Endothelial cell of umbilical vein (primary cell): ENCODE data around the gene HNRNPC.

Experiments used
- EZH2 ChIP-seq: IDR thresholded peaks from 2 replicates; pipeline ENCODE4 v1.6.1; 2012; ENCODE audit warnings: borderline replicate concordance, low read depth, mild to moderate bottlenecking, moderate library complexity, low read length, inconsistent platforms; ENCODE audit not compliant: severe bottlenecking
- GATA2 ChIP-seq: IDR thresholded peaks from 2 replicates; pipeline ENCODE4 v1.7.0; 2011; ENCODE audit warnings: low read depth, mild to moderate bottlenecking, moderate library complexity, mixed read lengths, low read length; ENCODE audit not compliant: insufficient read length, insufficient read depth
- TF ChIP-seq, protein P1 (sequence below), 2 donors: IDR thresholded peaks; 1 replicate in 1 of 2; 2 replicates in 1 of 2; pipeline ENCODE4 v1.5.1; 2011; ENCODE audit warnings: low read length in 2 of 2, mild to moderate bottlenecking in 2 of 2, moderate library complexity in 2 of 2, control low read depth in 1 of 2, inconsistent platforms in 1 of 2, low read depth in 1 of 2; ENCODE audit not compliant: insufficient read depth in 1 of 2; ENCODE audit errors: extremely low read depth in 1 of 2

DNA sequence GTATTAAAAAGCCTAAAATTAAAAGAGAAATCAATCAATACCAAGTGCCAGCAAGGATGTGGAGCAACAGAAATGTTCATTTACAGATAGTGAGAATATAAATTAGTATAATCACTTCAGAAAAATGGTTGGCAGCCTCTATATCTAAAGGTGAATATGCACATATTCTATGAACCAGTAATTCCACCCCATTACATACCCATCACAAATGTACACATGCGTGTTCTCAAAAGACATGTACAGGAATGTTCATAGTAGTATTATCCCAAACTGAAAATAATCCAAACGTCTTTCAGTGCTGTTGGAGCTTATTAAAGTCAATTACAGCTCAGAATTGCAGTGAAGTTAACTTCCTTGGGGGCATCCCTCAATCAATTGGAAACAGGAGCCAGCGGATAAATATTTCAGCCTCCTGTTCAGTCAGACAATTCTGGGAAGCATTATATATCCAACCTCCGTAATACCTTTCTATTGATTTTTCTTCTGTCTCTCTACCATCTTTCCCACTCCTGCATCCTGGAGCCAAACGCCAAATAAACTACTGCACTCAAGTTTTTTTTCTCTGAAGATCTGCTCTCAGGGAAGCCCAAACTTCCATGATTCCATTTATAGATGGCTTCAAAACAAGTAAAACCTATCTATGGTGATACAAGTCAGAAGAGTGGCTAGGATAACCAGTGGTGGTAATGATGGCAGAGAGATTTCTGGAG is 68.3 kb downstream of the HNRNPC start:
- TF ChIP-seq, protein P1, sequence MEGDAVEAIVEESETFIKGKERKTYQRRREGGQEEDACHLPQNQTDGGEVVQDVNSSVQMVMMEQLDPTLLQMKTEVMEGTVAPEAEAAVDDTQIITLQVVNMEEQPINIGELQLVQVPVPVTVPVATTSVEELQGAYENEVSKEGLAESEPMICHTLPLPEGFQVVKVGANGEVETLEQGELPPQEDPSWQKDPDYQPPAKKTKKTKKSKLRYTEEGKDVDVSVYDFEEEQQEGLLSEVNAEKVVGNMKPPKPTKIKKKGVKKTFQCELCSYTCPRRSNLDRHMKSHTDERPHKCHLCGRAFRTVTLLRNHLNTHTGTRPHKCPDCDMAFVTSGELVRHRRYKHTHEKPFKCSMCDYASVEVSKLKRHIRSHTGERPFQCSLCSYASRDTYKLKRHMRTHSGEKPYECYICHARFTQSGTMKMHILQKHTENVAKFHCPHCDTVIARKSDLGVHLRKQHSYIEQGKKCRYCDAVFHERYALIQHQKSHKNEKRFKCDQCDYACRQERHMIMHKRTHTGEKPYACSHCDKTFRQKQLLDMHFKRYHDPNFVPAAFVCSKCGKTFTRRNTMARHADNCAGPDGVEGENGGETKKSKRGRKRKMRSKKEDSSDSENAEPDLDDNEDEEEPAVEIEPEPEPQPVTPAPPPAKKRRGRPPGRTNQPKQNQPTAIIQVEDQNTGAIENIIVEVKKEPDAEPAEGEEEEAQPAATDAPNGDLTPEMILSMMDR (IDR thresholded peaks at IDR 0.05; ENCODE audit: extremely low read depth in 1 of 2, insufficient read depth in 1 of 2, low read depth in 1 of 2, low read length in 2 of 2) = no peak
- TF ChIP-seq EZH2 (no peak), GATA2 (no peak)
